Measurements from ENCODE around the gene KCTD15. TPM values are rescaled to one million over a fixed set of nuclear protein-coding genes. Genes with fewer than 3 reads are reported as not detected.
A peak's percentile ranks its signal among the peaks of the same experiment; 100 is the strongest.

Gene KCTD15
- total RNA-seq, 1 donor from 2014 or later: 14.1 TPM

DNA sequence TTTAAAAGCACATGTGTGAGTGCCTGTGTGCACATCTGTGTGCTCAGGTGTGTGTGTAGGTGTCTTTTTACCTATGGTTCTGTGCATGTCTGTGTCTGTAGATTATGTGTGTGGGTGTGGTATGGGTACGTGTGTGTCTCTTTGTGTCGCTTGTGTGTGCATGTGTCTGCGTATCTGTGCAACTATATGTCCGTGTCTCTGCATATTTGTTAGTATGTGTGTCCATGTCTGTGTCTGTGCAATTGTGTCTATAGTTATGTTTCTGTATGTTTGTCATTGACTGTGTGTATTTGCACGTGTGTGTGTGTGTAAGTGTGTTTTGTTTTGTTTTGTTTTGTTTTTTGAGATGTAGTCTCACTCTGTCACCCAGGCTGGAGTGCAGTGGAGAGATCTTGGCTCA is 7.3 kb upstream of the KCTD15 start:
- Mint-ChIP-seq H3K27me3 (ENCODE audit: low read depth) (peaks cover 23% of the 10 kb centered on the region), H3K4me3 (ENCODE audit: low read depth) (no peak overlapping the region), H3K27ac (no peak overlapping the region), H3K9me3 (no peaks in the 10 kb centered on the region), H3K4me1 (ENCODE audit: low read depth) (no peaks in the 10 kb centered on the region), H3K36me3 (ENCODE audit: low read depth) (no peaks in the 10 kb centered on the region)
- no peak for DNase-seq (ENCODE audit: low spot score)
- intact Hi-C loops (cut with micrococcal nuclease): no loop called here

- intact Hi-C loops (cut with micrococcal nuclease): no loop called here
- H3K4me3 Mint-ChIP-seq (ENCODE audit: low read depth): peak overlapping the region; percentile 65
Observed at GRCh38 chr19:33794683-33795369, 1.8 kb upstream of the KCTD15 start.

DNA sequence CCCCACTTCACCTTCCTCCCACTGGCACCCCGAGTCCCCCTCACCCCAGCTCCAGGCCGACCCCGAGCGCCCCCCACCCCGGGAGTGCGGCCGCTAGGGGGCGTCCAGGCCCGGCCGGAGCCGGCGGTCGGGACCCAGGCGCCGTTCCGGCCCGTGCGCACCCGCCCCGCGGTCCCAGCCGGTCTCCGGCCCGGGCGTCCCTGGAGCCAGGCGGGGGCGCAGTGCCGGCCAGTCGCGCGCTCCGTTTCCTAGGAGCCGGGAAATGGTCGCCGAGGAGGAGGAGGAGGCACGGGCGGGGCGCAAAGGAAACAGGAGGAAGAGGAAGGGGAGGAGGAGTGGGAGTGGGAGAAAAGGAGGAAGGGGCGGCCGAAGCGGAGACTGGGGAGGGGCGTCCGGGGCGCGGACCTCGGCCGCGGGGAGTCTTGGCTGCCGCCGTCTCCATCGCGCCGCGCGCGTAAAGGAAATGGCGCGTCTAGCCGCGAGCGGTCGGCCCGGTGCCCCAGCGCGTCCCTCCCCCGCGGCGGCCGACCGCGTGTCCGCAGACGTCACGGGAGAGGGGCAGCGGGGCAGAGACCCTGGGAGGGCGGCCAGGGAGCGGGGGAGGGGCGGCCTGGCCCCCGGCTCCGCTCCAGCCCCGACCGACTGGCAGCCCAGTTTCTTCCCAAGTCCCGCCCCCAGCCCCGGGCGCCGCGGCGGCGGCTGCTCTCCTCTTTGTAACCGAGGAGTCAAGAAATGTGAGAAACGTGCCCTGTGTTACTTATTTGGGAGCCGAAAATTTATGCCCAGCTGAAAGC is 1.1 kb upstream of the KCTD15 start:
- Mint-ChIP-seq H3K36me3 (ENCODE audit: low read depth) (no peaks in the 10 kb centered on the region), H3K27me3 (ENCODE audit: low read depth) (peaks cover 20% of the 10 kb centered on the region), H3K4me3 (ENCODE audit: low read depth) (peak overlapping the region; percentile 77), H3K9me3 (no peaks in the 10 kb centered on the region), H3K27ac (peak overlapping the region; percentile 70), H3K4me1 (ENCODE audit: low read depth) (no peaks in the 10 kb centered on the region)
- intact Hi-C loops (cut with micrococcal nuclease): loop anchor here (1.0 kb wide), 1 partner anchor 25 kb away; no protein-coding TSS in a partner anchor
- peak; percentile 45 for DNase-seq (ENCODE audit: low spot score)

More at GRCh38 chr19:33794683-33795369, 1.8 kb upstream of the KCTD15 start:
- no peak for DNase-seq (ENCODE audit: low spot score)
- Mint-ChIP-seq H3K27me3 (ENCODE audit: low read depth) (peaks cover 21% of the 10 kb centered on the region), H3K36me3 (ENCODE audit: low read depth) (no peaks in the 10 kb centered on the region), H3K9me3 (no peaks in the 10 kb centered on the region), H3K4me1 (ENCODE audit: low read depth) (no peaks in the 10 kb centered on the region), H3K27ac (peak overlapping the region; percentile 12)

DNA sequence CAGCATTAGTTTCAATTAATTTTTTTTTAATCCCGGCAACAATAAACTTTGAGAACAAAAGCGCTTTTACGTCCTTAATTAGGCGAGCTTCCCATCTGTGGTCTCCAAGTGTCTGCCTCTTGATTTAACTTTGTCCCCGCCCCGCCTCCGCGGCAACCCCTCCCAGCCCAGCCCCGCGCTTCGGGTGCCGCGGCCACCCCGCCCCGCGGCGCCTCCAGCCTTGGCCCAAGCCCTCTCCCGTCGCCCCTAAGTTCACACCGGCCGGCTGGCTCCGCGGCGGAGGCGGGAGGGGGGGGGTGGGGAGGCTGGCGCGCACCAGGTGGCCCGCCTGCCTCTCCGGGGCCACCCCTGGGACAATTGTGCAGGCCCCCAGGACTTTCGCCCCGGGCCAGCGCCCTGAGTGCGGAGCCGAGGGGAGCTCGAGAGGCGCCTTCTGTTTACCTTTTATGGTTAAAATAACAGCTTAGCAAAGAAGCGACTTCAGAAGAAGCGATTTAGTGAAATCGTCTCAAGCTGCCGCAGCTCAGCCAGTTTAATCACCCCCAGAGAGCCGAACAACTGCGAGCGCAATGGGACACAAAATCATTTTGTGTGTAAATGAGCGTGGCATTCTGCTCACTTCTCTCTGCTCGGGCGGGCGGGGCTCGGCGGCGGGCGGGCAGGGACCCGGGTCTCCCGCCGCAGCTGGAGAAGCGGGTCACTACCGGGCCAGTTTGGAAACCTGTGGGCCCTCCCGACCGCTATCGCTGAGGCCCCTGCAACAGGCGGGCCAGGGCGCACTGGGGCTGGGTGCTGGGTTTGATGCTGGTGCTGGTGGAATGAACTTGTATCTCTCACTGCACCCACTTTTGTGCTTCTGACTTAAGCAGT is 1.4 kb downstream of the KCTD15 start:
- H3K36me3 Mint-ChIP-seq (ENCODE audit: low read depth): no peaks in the 10 kb centered on the region
- H3K4me3 Mint-ChIP-seq (ENCODE audit: low read depth): peak overlapping the region; percentile 73
- peak overlapping the region; percentile 52 for H3K27ac Mint-ChIP-seq
- no peaks in the 10 kb centered on the region for H3K4me1 Mint-ChIP-seq (ENCODE audit: low read depth)
- no peak for DNase-seq (ENCODE audit: low spot score)
- H3K27me3 Mint-ChIP-seq (ENCODE audit: low read depth): peaks cover 13% of the 10 kb centered on the region
- intact Hi-C loops (cut with micrococcal nuclease): no loop called here
- H3K9me3 Mint-ChIP-seq: no peaks in the 10 kb centered on the region

DNA sequence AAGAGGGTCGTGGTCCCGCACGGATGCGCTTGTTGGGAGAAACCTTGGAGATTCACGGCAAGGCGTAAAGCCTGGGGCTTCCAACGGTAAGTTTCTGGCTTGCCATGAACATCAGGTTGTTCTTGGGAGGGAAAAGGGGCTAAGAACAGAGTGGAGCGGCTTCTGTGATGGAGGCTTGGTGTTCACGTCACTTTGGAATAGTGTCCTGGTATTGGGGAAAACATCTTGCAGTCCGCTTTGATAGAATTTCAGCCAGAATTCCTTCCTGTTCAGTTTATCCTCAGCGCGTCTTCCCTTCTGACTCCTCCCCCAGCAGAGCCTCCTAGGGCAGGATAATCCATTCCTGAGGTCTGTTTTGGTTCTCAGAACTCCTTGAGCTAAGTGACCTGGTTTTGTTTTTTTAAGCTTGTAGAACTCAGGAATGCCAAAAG is 2.0 kb downstream of the KCTD15 start:
- no peaks in the 10 kb centered on the region for H3K9me3 Mint-ChIP-seq
- H3K4me3 Mint-ChIP-seq (ENCODE audit: low read depth): peak overlapping the region; percentile 22
- no peaks in the 10 kb centered on the region for H3K36me3 Mint-ChIP-seq (ENCODE audit: low read depth)
- H3K27me3 Mint-ChIP-seq (ENCODE audit: low read depth): peaks cover 7% of the 10 kb centered on the region
- no peak for DNase-seq (ENCODE audit: low spot score)
- intact Hi-C loops (cut with micrococcal nuclease): no loop called here
- H3K27ac Mint-ChIP-seq: no peak overlapping the region
- H3K4me1 Mint-ChIP-seq (ENCODE audit: low read depth): no peaks in the 10 kb centered on the region

- Mint-ChIP-seq H3K9me3 (no peaks in the 10 kb centered on the region), H3K36me3 (ENCODE audit: low read depth) (no peaks in the 10 kb centered on the region), H3K4me3 (ENCODE audit: low read depth) (no peak overlapping the region), H3K27me3 (ENCODE audit: low read depth) (peaks cover 7% of the 10 kb centered on the region), H3K4me1 (ENCODE audit: low read depth) (no peaks in the 10 kb centered on the region), H3K27ac (no peak overlapping the region)
- intact Hi-C loops (cut with micrococcal nuclease): no loop called here
- no peak for DNase-seq (ENCODE audit: low spot score)
Observed at GRCh38 chr19:33799476-33799875, 2.8 kb downstream of the KCTD15 start.

GRCh38 chr19:33800012-33800680 is 3.5 kb downstream of the KCTD15 start:
- Mint-ChIP-seq H3K27ac (no peak overlapping the region), H3K36me3 (ENCODE audit: low read depth) (no peaks in the 10 kb centered on the region), H3K27me3 (ENCODE audit: low read depth) (peaks cover 7% of the 10 kb centered on the region), H3K4me1 (ENCODE audit: low read depth) (no peaks in the 10 kb centered on the region), H3K4me3 (ENCODE audit: low read depth) (no peak overlapping the region), H3K9me3 (no peaks in the 10 kb centered on the region)
- intact Hi-C loops (cut with micrococcal nuclease): no loop called here
- no peak for DNase-seq (ENCODE audit: low spot score)

DNA sequence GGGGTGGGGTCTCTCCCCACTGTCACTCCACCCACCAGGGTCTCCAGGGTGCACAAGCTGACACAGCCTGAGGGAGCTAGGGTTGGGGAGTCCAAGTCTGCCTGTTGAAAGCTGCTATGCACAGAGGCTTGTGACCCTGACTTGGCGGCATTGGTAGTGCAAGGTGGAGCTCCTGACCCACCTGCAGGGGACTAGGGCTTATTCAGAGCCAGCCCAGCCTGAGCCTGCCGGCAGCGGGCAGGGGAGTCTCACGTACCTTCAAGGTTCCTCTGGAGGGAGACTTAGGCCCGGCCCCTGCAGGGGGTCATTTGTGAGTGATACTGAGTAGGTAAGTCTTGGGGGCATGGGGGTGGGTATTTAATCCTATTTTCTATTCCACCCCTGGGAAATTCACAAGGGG is 4.7 kb downstream of the KCTD15 start:
- intact Hi-C loops (cut with micrococcal nuclease): no loop called here
- H3K9me3 Mint-ChIP-seq: no peaks in the 10 kb centered on the region
- H3K27me3 Mint-ChIP-seq (ENCODE audit: low read depth): peaks cover 7% of the 10 kb centered on the region
- peaks cover 2% of the 10 kb centered on the region for H3K4me1 Mint-ChIP-seq (ENCODE audit: low read depth)
- H3K27ac Mint-ChIP-seq: no peak overlapping the region
- no peak for DNase-seq (ENCODE audit: low spot score)
- H3K36me3 Mint-ChIP-seq (ENCODE audit: low read depth): no peaks in the 10 kb centered on the region
- H3K4me3 Mint-ChIP-seq (ENCODE audit: low read depth): no peak overlapping the region

GRCh38 chr19:33802001-33802400 is 5.3 kb downstream of the KCTD15 start:
- Mint-ChIP-seq H3K4me3 (ENCODE audit: low read depth) (no peak overlapping the region), H3K4me1 (ENCODE audit: low read depth) (peaks cover 2% of the 10 kb centered on the region), H3K27ac (no peak overlapping the region), H3K9me3 (no peaks in the 10 kb centered on the region), H3K36me3 (ENCODE audit: low read depth) (no peaks in the 10 kb centered on the region), H3K27me3 (ENCODE audit: low read depth) (peaks cover 7% of the 10 kb centered on the region)
- intact Hi-C loops (cut with micrococcal nuclease): no loop called here
- DNase-seq (ENCODE audit: low spot score): no peak

- H3K9me3 Mint-ChIP-seq: no peaks in the 10 kb centered on the region
- no peak for DNase-seq (ENCODE audit: low spot score)
- no peaks in the 10 kb centered on the region for H3K36me3 Mint-ChIP-seq (ENCODE audit: low read depth)
- peaks cover 5% of the 10 kb centered on the region for H3K27me3 Mint-ChIP-seq (ENCODE audit: low read depth)
- H3K27ac Mint-ChIP-seq: no peak overlapping the region
- H3K4me3 Mint-ChIP-seq (ENCODE audit: low read depth): no peak overlapping the region
- intact Hi-C loops (cut with micrococcal nuclease): no loop called here
- H3K4me1 Mint-ChIP-seq (ENCODE audit: low read depth): peaks cover 2% of the 10 kb centered on the region
Observed at GRCh38 chr19:33802801-33803200, 6.1 kb downstream of the KCTD15 start.

DNA sequence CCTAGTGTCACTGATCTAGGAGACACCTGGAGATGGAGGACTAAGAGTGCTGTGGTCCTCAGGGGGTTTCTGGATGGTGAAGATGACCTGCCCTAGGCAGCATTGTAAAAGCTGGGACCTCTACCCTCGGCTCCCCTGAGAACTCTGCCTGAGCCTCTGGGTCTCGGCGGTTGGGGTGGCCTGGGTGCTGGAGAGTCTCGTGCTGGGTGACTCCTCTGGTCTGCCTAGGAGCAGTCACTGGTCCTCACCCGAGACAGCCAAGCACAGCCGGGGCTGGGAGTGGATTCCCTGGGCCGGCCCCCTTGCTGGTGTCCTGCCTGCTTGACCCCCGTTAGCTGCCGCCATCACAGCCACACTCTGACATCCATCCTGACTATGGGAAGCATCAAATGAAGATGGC is 6.7 kb downstream of the KCTD15 start:
- Mint-ChIP-seq H3K27me3 (ENCODE audit: low read depth) (peaks cover 5% of the 10 kb centered on the region), H3K4me3 (ENCODE audit: low read depth) (no peak overlapping the region), H3K4me1 (ENCODE audit: low read depth) (peaks cover 2% of the 10 kb centered on the region), H3K27ac (no peak overlapping the region), H3K36me3 (ENCODE audit: low read depth) (no peaks in the 10 kb centered on the region), H3K9me3 (no peaks in the 10 kb centered on the region)
- intact Hi-C loops (cut with micrococcal nuclease): no loop called here
- DNase-seq (ENCODE audit: low spot score): no peak

DNA sequence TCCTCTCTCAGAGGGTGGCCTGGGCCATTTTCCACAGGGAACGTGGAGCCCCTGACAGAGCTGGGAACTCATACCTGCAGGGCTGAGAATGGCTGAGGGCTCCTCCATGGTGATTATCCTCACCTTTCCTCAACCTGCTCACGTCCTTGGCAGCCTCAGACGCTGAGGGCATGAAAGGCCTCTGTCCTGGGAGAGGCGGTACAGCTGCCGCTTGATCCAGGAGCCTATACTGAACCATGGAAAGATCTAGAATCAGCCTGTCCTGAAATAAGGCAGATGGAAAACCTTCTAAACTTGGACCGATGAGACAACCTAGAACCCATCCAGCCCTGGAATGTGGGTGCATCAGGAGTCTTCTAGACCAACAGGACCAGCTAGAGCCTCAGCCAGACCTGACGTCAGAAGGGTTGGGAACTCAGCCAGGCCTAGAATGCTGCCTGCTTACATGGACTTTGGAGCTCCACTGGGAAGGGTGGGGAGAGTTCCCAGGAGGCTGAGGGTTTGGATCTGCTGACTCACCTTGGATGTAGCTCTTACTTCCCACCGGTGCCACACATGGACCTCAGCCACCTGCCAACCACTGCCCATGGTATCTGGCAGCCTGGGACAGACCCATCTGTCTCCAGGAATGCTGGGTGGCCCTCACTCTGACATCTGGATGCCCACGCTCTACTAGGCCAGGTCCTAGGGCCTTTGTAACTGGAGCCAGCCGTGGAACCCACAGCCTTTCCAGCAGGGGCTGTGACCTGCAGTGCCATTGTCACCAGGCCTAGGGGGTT is 7.5 kb downstream of the KCTD15 start:
- Mint-ChIP-seq H3K36me3 (ENCODE audit: low read depth) (no peaks in the 10 kb centered on the region), H3K27ac (no peak overlapping the region), H3K4me3 (ENCODE audit: low read depth) (no peak overlapping the region)

More for the DNA sequence above, 7.5 kb downstream of the KCTD15 start:
- H3K9me3 Mint-ChIP-seq: no peaks in the 10 kb centered on the region
- intact Hi-C loops (cut with micrococcal nuclease): no loop called here
- peaks cover 2% of the 10 kb centered on the region for H3K4me1 Mint-ChIP-seq (ENCODE audit: low read depth)
- no peak for DNase-seq (ENCODE audit: low spot score)
- H3K27me3 Mint-ChIP-seq (ENCODE audit: low read depth): peaks cover 1% of the 10 kb centered on the region

Measured in activated T-helper 2 cell treated with anti-CD3 and anti-CD28 coated beads, Interferon-gamma antibody, Interleukin-2, Interleukin-4, amounts not matched to agents 10 μg/mL and 5 μg/mL and 100 μg/mL, durations not matched to agents 14 hours and 24 hours and 36 hours (primary cell).